HG03469 (cell line): ENCODE data around the gene SLC6A16.
"Not testable (repeated sequence)": the region's sequence is repeated elsewhere in the genome, so short reads cannot be mapped to it uniquely, and the experiment has no call there.

Source experiments
- ATAC-seq: cut with Tn5 transposase; IDR thresholded peaks from one replicate; pipeline ENCODE4 v1.9.1; 2021; ENCODE audit warnings: mild to moderate bottlenecking, moderate library complexity, moderate number of reproducible peaks; ENCODE audit not compliant: unreplicated experiment

Gene SLC6A16

DNA sequence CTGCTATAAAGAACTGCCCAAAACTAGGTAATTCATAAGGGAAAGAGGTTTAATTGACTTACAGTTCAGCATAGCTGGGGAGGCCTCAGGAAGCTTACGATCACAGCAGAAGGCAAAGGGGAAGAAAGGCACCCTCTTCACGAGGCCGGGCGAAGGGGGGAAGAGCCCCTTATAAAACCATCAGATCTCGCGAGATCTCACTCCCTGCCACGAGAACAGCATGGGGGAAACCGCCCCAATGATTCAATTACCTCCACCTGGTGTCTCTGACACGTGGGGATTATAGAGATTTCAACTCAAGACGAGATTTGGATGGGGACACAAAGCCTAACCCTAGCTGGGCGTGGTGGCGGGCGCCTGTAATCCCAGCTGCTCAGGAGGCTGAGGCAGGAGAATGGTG, 42.8 kb downstream of the SLC6A16 start:
- ATAC-seq = no peak

- no peak for ATAC-seq
These were observed 52.8 kb downstream of the SLC6A16 start for GRCh38 chr19:49272204-49272603.

DNA sequence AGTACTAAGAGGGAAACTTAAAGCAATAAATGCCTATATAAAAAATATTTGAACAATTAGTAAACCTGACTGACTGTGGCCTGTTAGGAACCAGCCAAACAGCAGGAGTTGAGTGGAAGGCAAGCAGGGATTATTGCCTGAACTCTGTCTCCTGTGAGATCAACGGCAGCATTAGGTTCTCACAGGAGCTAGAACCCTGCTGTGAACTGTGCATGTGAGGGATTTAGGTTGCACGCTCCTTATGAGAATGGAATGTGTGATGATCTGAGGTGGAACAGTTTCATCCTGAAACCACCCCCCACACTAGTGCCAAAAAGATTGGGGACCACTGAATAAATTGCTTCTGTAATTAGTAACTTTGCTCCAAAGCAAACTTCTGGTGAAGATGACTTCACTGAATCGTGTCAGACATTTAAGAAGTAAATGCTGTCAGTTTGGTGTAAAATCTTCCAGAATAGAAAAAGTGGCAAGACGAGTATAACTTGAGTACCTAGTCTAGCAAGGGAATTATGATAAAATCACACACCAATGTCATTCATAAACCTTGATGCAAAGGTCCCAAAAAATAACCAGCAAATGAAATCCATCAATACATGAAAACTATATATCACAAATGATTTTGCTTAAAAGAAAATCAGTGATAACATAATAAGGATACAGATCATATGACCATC, 53.8 kb downstream of the SLC6A16 start:
- no peak for ATAC-seq

GRCh38 chr19:49266409-49266808, 58.6 kb downstream of the SLC6A16 start:
- ATAC-seq = not testable (repeated sequence)

GRCh38 chr19:49264258-49264657, 60.7 kb downstream of the SLC6A16 start:
- ATAC-seq = no peak

- ATAC-seq = no peak
These were observed 63.4 kb downstream of the SLC6A16 start for GRCh38 chr19:49261602-49262001.

DNA sequence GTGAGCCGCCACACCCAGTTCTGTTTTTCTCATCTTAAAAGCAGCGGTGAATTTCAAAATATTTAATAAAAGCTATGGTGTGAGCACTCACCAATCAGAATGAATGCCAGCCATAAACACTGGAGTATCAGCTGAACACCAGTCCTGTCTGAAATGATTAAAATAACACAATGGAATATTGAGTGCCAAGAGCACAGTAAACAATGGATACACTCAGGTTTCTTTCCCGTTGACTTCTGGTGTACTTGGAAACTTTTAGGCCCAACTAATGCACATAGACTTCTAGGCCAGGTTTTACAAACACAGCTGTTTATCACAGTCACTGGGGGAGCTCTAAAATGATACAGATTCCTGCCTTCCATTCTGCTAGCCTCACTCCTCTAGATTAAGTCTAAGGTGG, 68.3 kb downstream of the SLC6A16 start:
- no peak for ATAC-seq

GRCh38 chr19:49255674-49256073, 69.3 kb downstream of the SLC6A16 start:
- no peak for ATAC-seq

DNA sequence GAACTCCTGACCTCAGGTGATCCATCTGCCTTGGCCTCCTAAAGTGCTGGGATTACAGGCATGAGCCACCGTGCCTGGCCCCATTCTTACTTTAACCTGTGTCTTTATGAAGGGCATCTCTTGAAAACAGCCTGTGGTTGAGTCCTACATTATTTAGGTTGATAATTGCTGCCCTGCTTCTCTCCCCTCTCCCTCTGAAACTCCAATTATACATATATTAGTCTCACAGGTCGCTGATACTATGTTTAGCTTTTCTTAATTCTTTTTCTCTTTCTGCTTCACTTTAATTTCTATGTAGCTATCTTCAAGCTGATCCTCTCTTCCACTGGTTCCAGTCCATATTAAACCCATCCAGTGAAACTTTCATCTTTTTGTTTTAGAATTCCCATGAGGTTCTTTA, 75.1 kb downstream of the SLC6A16 start:
- no peak for ATAC-seq

GRCh38 chr19:49247676-49248075, 77.3 kb downstream of the SLC6A16 start:
- no peak for ATAC-seq

DNA sequence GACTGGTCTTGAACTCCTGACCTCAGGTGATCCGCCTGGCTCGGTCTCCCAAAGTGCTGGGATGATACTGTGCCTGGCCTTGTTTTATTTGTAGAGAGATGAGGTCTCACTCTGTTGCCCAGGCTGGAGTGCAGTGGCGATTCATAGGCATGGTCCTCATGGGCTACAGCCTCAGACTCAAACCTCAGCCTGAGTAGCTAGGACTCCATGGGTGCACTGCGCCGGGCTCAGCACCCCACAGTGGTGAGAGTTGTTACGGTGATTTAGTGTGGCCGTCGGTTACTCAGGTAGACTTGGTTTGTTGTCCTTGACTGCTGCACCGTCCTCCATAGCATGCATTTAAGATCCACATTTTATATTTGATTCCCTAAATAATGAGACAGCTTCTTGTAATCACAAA, 80.7 kb downstream of the SLC6A16 start:
- no peak for ATAC-seq

DNA sequence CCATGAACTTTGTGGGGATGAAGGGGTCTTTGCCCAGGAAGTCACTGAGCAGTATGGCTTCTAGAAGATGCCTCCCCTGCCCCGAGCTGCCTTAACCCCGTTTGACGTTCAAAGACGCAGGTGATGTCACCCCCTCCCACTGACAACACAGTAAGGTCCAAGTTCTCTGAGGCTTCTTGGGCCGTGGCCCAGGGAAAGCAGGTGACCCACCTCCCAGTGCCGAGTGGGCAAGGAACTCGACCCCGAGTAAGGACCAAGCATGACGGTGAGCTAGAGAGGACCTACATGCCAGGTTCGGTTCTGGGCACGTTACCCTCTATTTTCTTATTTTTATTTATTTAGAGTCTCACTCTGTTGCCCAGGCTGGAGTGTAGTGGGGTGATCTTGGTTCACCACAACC, 81.3 kb downstream of the SLC6A16 start:
- ATAC-seq = no peak

DNA sequence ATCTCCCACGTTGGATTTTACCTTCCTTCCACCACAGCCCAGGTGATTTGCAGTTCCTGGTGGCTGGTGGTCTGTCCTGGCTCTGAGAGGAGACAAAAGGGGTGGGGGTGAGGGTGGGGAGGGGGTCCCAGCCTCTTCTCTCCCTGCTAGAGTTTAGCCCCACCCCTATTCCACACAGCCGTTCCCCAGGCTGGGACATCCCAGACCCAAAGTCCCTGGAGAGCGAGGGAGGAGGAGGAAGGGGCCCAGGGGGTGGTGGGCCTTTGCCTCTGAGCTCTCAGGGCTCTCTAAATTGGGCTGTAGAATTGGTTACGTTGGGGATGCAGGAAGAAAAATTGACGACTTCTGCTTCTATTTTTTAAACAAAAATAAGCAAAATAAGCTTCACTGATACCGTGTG, 81.9 kb downstream of the SLC6A16 start:
- no peak for ATAC-seq

DNA sequence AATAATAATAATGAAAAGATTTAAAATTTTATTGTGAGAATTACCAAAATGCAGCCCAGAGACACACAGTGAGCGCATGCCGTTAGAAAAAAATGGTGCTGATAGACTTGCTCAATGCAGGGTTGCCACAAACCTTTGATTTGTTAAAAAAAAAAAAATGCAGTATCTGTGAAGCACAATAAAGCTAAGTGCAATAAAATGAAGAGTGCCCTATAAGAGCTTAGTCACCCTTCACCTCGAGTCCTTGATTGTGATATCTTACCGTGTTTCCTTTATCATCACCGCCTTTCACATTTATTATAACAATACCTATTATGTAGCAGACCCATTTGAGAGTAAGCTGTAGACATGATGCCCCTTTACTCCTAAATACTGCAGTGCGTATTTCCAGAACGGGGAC, 83.2 kb downstream of the SLC6A16 start:
- ATAC-seq = no peak
